ENCODE results near the gene TMEM120B. TPM values are rescaled to one million over a fixed set of nuclear protein-coding genes. Genes with fewer than 3 reads are reported as not detected.

The TMEM120B gene
- total and polyA plus RNA-seq, 2 of the 13 experiments (the other 11 are each of a cell fraction or from before 2014, with no cell fraction given) = 7.1 to 12.9 TPM

GRCh38 chr12:121796855-121797751, 84.6 kb downstream of the TMEM120B start (continued):
- TF ChIP-seq ZNF318 (CRISPR knock-in tag; IDR thresholded peaks at IDR 0.05) (no peak), ZFP36L1 (CRISPR knock-in tag; IDR thresholded peaks at IDR 0.05) (no peak; the same call in 1 of the 2 replicates), ZFP82 (CRISPR knock-in tag; IDR thresholded peaks at IDR 0.05; ENCODE audit: borderline replicate concordance) (no peak), POLR2A (IDR thresholded peaks at IDR 0.05; ENCODE audit: insufficient read depth in 1 of 2, low read depth in 2 of 2, low read length in 2 of 2) (peak in 1 of 2 experiments; percentile 93; a peak in 2 of 4 replicates), MIXL1 (CRISPR knock-in tag; IDR thresholded peaks at IDR 0.05) (0 out of 2 replicates have a peak, but pooled peaks have one; percentile 19), ZBTB1 (CRISPR knock-in tag; IDR thresholded peaks at IDR 0.05; ENCODE audit: borderline replicate concordance) (no peak), ONECUT2 (CRISPR knock-in tag; IDR thresholded peaks at IDR 0.05) (no peak), ZMAT3 (CRISPR knock-in tag; conservative IDR thresholded peaks at IDR 0.05) (peak; percentile 68; the same call in 1 of the 2 replicates), LRRFIP1 (CRISPR knock-in tag; conservative IDR thresholded peaks at IDR 0.05) (no peak), ZNF138 (CRISPR knock-in tag; IDR thresholded peaks at IDR 0.05; ENCODE audit: low read depth) (no peak), JUNB (CRISPR knock-in tag; IDR thresholded peaks at IDR 0.05; ENCODE audit: borderline replicate concordance) (no peak), MBNL3 (CRISPR knock-in tag; conservative IDR thresholded peaks at IDR 0.05) (no peak), TEF (CRISPR knock-in tag; IDR thresholded peaks at IDR 0.05) (no peak), ZBTB7A (CRISPR knock-in tag; IDR thresholded peaks at IDR 0.05) (peak; percentile 24; the same call in 1 of the 2 replicates), FLYWCH1 (CRISPR knock-in tag; IDR thresholded peaks at IDR 0.05) (no peak; the same call in 1 of the 2 replicates), ZZZ3 (CRISPR knock-in tag; IDR thresholded peaks at IDR 0.05; ENCODE audit: borderline replicate concordance) (peak; percentile 44)
- TF ChIP-seq, protein P1, sequence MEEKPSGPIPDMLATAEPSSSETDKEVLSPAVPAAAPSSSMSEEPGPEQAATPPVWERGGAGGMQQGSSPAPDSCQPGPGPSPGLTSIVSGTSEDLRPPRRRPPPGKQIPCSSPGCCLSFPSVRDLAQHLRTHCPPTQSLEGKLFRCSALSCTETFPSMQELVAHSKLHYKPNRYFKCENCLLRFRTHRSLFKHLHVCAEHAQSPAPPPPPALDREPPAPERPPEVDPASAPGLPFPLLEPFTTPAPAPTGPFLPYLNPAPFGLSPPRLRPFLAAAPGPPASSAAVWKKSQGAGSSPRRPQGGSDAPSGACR (CRISPR knock-in tag; IDR thresholded peaks at IDR 0.05) = peak; percentile 81; the same call in 1 of the 2 replicates
